HUES48 (cell line): ENCODE data around the gene RAC2.

Source experiments
- H3K27ac ChIP-seq: one replicate; pipeline ENCODE4 v1.7.0; 2013; ENCODE audit warnings: low read depth, low read length, inconsistent platforms
- H3K27me3 ChIP-seq: 2 replicates; pipeline ENCODE4 v1.6.1; 2013; ENCODE audit warnings: mild to moderate bottlenecking, low read length; ENCODE audit not compliant: control insufficient read depth, insufficient read depth
- H3K36me3 ChIP-seq: 2 replicates; pipeline ENCODE4 v1.6.1; 2013; ENCODE audit warnings: low read length; ENCODE audit not compliant: control insufficient read depth, insufficient read depth
- H3K4me1 ChIP-seq: 2 replicates; pipeline ENCODE4 v1.6.1; 2013; ENCODE audit warnings: mild to moderate bottlenecking, low read length; ENCODE audit not compliant: control insufficient read depth, insufficient read depth
- H3K4me3 ChIP-seq: 2 replicates; pipeline ENCODE4 v1.5.1; 2013; ENCODE audit warnings: mild to moderate bottlenecking, low read depth, low read length
- H3K9ac ChIP-seq: 2 replicates; pipeline ENCODE4 v1.6.1; 2013; ENCODE audit warnings: mild to moderate bottlenecking, low read depth, low read length, moderate library complexity
- H3K9me3 ChIP-seq: 2 replicates; pipeline ENCODE4 v1.6.1; 2013; ENCODE audit warnings: low read length; ENCODE audit not compliant: control insufficient read depth, insufficient read depth

Gene RAC2

DNA sequence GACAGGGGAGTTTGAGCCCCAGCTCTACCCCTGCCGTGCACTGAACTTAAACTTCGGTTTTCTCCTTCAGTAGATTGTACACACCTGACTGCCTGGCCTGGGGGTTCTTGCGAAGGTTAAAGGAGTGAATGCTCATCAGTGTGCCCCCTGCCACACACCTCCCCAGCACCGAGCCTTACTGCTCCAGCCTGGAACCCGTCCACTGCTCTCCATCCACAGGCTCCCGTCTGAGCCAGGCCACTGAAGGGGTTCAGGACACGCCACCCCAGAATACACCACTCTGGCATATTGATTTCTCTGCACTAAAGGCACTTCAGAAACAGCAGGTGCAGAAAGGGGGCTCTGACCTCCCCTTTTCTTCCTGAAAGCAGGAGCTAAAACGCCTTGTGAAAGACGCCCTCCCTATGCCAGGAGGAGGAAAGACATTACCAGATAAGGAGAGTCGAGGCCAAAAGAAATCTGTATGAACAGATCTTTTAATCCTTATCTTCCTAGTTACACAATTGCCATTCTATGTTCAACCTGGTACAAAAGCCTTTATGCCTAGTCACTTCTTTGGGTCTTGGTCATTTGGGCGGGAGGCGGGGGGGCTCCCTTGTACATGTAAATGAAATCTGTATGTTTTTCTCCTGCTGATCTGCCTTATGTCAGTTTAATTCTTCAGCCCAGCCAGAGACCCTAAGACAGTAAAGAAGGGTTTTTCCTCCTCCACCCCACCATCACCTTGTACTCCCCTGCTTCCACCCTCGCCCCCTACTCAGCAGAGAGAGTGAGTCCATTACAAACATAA lies 29.9 kb downstream of the RAC2 start:
- H3K9ac ChIP-seq, result no peak overlapping the region
- no peak overlapping the region for H3K4me3 ChIP-seq
- H3K27me3 ChIP-seq, result no peaks in the 10 kb centered on the region
- no peaks in the 10 kb centered on the region for H3K9me3 ChIP-seq
- H3K27ac ChIP-seq, result no peak overlapping the region
- peaks cover 5% of the 10 kb centered on the region; the same call in 1 of the 2 replicates for H3K4me1 ChIP-seq
- no peaks in the 10 kb centered on the region for H3K36me3 ChIP-seq

GRCh38 chr22:37213218-37213855 lies 30.7 kb downstream of the RAC2 start:
- Histone ChIP-seq H3K9me3 (no peaks in the 10 kb centered on the region), H3K9ac (no peak overlapping the region), H3K27me3 (no peaks in the 10 kb centered on the region), H3K4me1 (peaks cover 5% of the 10 kb centered on the region; the same call in 1 of the 2 replicates), H3K36me3 (no peaks in the 10 kb centered on the region), H3K4me3 (no peak overlapping the region), H3K27ac (no peak overlapping the region)

- Histone ChIP-seq H3K36me3 (no peaks in the 10 kb centered on the region), H3K4me1 (peaks cover 5% of the 10 kb centered on the region; the same call in 1 of the 2 replicates), H3K9ac (no peak within 1 kb of the TSS), H3K27me3 (no peaks in the 10 kb centered on the region), H3K4me3 (peak within 1 kb of the TSS; percentile 29; the same call in 1 of the 2 replicates), H3K9me3 (no peaks in the 10 kb centered on the region), H3K27ac (no peak within 1 kb of the TSS)
Measured at GRCh38 chr22:37212174-37212906, 31.7 kb downstream of the RAC2 start, which contains the start of gene SSTR3. TSS of gene SSTR3 (minus strand) at chr22:37212477. CDS start at chr22:37207803, 4,674 bp downstream.

DNA sequence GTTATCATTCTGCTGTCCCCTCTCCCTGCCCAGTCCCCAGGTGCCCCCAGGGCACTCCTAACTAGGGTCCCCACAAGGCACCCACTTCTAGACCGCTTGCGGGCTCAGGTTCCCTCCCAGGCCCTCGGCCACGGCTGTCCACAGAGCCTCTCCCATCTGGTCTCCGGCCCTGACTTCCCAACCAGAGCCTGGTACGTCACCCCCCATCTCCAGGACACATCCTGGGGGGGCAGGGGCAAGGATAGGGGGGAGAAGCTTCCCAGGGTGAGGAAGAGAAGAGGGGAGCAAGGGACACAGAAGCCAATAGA lies 32.2 kb downstream of the RAC2 start:
- no peaks in the 10 kb centered on the region for H3K9me3 ChIP-seq
- H3K9ac ChIP-seq, result no peak overlapping the region
- H3K27me3 ChIP-seq, result no peaks in the 10 kb centered on the region
- H3K36me3 ChIP-seq, result no peaks in the 10 kb centered on the region
- peaks cover 5% of the 10 kb centered on the region; the same call in 1 of the 2 replicates for H3K4me1 ChIP-seq
- no peak overlapping the region for H3K4me3 ChIP-seq
- no peak overlapping the region for H3K27ac ChIP-seq

GRCh38 chr22:37211075-37211865 lies 32.8 kb downstream of the RAC2 start:
- no peaks in the 10 kb centered on the region for H3K27me3 ChIP-seq
- H3K4me3 ChIP-seq, result no peak overlapping the region

DNA sequence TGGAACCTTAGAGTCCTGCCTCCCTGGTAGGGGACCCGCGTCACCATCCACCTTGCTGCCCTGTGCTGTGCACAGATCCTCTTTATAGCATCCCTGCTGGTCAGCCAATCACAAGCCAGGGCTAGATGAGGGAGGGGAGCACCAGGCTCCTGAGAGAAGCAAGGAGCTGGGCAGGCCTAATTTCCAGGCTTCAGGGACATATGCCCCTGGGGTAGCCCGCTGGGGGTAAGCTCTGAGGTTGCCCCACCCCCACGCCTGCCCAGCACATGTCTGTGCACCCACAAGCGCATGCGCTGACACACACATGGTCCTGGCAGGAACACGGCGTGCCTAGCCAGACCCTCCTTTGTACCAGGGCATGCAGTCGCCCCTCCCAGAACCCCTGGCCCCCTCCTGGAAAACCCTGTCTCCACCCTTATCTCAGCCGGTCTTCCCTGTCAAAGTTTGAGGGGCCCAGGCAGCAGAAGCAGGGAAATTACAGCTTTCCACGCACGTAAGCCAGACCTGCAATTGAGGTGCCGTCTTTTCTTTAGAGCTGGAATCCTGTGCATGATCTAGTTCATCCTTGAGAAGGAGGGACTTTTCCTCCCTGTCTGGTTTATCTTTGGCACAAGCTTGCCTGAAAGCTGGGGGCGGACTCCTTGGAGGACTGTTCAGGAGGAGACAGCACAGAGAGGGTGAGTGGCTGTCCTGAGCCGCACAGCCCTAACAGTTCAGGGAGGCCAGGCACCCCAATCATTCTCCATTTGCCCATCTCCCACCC lies 33.8 kb downstream of the RAC2 start:
- peaks cover 5% of the 10 kb centered on the region; the same call in 1 of the 2 replicates for H3K4me1 ChIP-seq
- no peaks in the 10 kb centered on the region for H3K27me3 ChIP-seq
- no peaks in the 10 kb centered on the region for H3K9me3 ChIP-seq
- H3K36me3 ChIP-seq, result no peaks in the 10 kb centered on the region
- H3K9ac ChIP-seq, result no peak overlapping the region
- H3K4me3 ChIP-seq, result no peak overlapping the region
- H3K27ac ChIP-seq, result no peak overlapping the region

More at GRCh38 chr22:37211075-37211865, 32.8 kb downstream of the RAC2 start:
- Histone ChIP-seq H3K4me1 (peaks cover 5% of the 10 kb centered on the region; the same call in 1 of the 2 replicates), H3K9me3 (no peaks in the 10 kb centered on the region), H3K9ac (no peak overlapping the region), H3K36me3 (no peaks in the 10 kb centered on the region), H3K27ac (no peak overlapping the region)

DNA sequence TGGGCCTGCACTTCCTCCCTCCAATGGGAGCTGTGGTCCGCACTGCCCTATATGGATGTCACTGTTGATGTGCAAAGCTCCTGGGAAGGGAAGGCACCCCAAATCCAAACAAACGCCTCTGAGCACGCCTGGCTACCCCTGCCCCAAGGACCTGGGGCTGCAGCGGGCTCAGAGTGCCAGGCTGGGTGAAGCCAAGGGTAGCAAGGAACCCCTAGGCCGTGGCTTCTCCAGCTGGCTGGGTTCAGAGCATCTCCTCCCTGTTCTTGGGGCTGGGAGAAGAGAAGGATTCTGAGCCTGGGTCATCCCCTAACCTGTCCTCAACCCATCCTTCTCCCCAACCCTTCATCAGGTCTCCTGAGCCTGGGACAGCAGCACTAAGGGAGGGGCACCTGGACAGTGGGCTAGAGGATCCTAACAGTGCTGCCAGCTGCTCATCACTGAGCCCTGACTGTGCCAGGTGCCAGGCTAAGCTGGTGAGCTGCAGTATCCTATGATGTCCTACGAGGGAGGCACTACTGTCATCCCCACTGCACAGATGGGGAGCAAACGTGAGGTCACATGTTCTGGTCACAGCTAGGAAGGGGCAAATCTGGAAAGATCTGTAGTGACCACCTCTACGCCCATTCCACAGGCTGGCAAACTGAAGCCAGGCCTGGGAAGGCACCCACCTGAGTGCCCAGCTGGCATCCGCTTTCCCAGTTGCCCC lies 34.8 kb downstream of the RAC2 start:
- H3K4me3 ChIP-seq, result no peak overlapping the region
- no peaks in the 10 kb centered on the region for H3K9me3 ChIP-seq
- H3K9ac ChIP-seq, result no peak overlapping the region
- peaks cover 5% of the 10 kb centered on the region; the same call in 1 of the 2 replicates for H3K4me1 ChIP-seq
- H3K27ac ChIP-seq, result no peak overlapping the region
- H3K36me3 ChIP-seq, result no peaks in the 10 kb centered on the region
- H3K27me3 ChIP-seq, result no peaks in the 10 kb centered on the region

GRCh38 chr22:37208401-37209139 lies 35.5 kb downstream of the RAC2 start:
- Histone ChIP-seq H3K9ac (no peak overlapping the region), H3K9me3 (no peaks in the 10 kb centered on the region), H3K4me3 (no peak overlapping the region)

GRCh38 chr22:37207981-37208380 lies 36.1 kb downstream of the RAC2 start:
- Histone ChIP-seq H3K9ac (no peak overlapping the region), H3K4me3 (no peak overlapping the region), H3K9me3 (no peaks in the 10 kb centered on the region), H3K27me3 (no peaks in the 10 kb centered on the region), H3K4me1 (peaks cover 5% of the 10 kb centered on the region; the same call in 1 of the 2 replicates), H3K27ac (no peak overlapping the region), H3K36me3 (no peaks in the 10 kb centered on the region)

More at GRCh38 chr22:37208401-37209139, 35.5 kb downstream of the RAC2 start:
- no peaks in the 10 kb centered on the region for H3K27me3 ChIP-seq
- no peak overlapping the region for H3K27ac ChIP-seq
- H3K36me3 ChIP-seq, result no peaks in the 10 kb centered on the region
- peaks cover 5% of the 10 kb centered on the region; the same call in 1 of the 2 replicates for H3K4me1 ChIP-seq
